Cardiac muscle cell (in vitro differentiated cells and primary cell): ENCODE results near the gene TCF12. TPM values are rescaled to one million over a fixed set of nuclear protein-coding genes. Genes with fewer than 3 reads are reported as not detected.
A peak's percentile ranks its signal among the peaks of the same experiment; 100 is the strongest.

Experiments used
- DNase-seq, 2 donors: peaks; one replicate each; pipeline versions ENCODE4 v3.0.0 to v3.0.0-alpha.2; 2010 to 2017; ENCODE audit warnings: low read depth in 1 of 2, low spot score in 1 of 2
- H3K27ac ChIP-seq: fragments of 200-600 bp; sonication (generic); 2 replicates; pipeline ENCODE4 v1.5.1; 2016
- H3K27me3 ChIP-seq: fragments of 200-600 bp; sonication (generic); 2 replicates; pipeline ENCODE4 v1.6.0; 2016; ENCODE audit warnings: control low read depth
- H3K36me3 ChIP-seq: fragments of 200-600 bp; sonication (generic); 2 replicates; pipeline ENCODE4 v1.5.1; 2016; ENCODE audit warnings: control low read depth
- H3K4me1 ChIP-seq: fragments of 200-600 bp; sonication (generic); 2 replicates; pipeline ENCODE4 v1.8.1; 2017; ENCODE audit warnings: low read depth, mild to moderate bottlenecking, mixed run types
- H3K4me3 ChIP-seq: fragments of 200-600 bp; sonication (generic); 2 replicates; pipeline ENCODE4 v1.5.1; 2016; ENCODE audit warnings: mild to moderate bottlenecking
- H3K9me3 ChIP-seq: fragments of 200-600 bp; sonication (generic); 2 replicates; pipeline ENCODE4 v1.5.1; 2017; ENCODE audit warnings: low read depth, mild to moderate bottlenecking, control low read depth
- polyA plus RNA-seq: library from polyadenylated mRNA; unstranded; fragments of >200 nt; fragmentation: Nextera tagmentation; extraction: Ambion mirVana; gene quantifications from 2 replicates; pipeline ENCODE4 v1.2.1, GENCODE V29; 2016
- total RNA-seq: library from RNA; depleted of rRNA; stranded (reverse); fragments of >200 nt; gene quantifications from 2 replicates; pipeline ENCODE4 v1.2.3, GENCODE V29; 2016
- TF ChIP-seq, protein P1 (sequence below): IDR thresholded peaks from 2 replicates; pipeline ENCODE4 v1.5.1; 2012; ENCODE audit warnings: low read depth, mild to moderate bottlenecking, low read length

Gene TCF12
- total and polyA plus RNA-seq, 2 experiments from 2014 or later, result 42.6 to 137 TPM

DNA sequence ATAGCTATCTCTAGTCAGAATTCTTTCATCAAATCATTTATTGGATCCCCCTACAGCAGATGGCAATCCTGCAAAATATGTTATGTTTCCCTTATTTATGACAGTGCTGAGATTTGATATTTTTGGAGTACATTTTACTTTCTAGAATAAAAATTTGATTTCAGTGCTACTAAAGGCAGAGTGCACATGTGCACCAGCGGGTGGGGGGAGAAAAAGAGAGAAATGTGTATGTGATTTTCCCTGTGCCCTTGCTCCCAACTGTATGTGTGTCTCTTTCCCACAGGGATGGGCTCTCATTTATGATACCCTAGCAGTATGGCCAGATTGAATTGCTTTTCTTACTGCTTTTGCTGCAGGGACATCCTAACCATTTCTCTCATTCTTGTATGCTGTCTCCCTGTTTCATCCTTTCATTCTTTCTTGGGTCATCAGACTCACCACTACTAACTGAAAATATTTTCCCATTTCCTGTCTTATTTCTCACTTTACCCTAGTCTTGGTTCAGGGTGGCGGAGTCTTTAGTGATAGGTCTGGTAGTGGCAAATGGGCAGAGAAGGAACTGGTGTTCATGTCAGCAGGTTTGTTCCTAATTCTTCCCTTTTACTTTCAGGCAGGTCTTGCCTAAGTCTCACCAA lies 140.7 kb downstream of the TCF12 start:
- Histone ChIP-seq H3K27ac (peak overlapping the region; percentile 15), H3K27me3 (no peaks in the 10 kb centered on the region), H3K4me1 (peaks cover 12% of the 10 kb centered on the region), H3K9me3 (no peaks in the 10 kb centered on the region), H3K36me3 (no peaks in the 10 kb centered on the region), H3K4me3 (no peak overlapping the region)
- no peak for DNase-seq
- TF ChIP-seq, protein P1, sequence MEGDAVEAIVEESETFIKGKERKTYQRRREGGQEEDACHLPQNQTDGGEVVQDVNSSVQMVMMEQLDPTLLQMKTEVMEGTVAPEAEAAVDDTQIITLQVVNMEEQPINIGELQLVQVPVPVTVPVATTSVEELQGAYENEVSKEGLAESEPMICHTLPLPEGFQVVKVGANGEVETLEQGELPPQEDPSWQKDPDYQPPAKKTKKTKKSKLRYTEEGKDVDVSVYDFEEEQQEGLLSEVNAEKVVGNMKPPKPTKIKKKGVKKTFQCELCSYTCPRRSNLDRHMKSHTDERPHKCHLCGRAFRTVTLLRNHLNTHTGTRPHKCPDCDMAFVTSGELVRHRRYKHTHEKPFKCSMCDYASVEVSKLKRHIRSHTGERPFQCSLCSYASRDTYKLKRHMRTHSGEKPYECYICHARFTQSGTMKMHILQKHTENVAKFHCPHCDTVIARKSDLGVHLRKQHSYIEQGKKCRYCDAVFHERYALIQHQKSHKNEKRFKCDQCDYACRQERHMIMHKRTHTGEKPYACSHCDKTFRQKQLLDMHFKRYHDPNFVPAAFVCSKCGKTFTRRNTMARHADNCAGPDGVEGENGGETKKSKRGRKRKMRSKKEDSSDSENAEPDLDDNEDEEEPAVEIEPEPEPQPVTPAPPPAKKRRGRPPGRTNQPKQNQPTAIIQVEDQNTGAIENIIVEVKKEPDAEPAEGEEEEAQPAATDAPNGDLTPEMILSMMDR, result no peak

GRCh38 chr15:57060799-57061198 lies 142.4 kb downstream of the TCF12 start:
- Histone ChIP-seq H3K36me3 (no peaks in the 10 kb centered on the region), H3K9me3 (no peaks in the 10 kb centered on the region), H3K4me3 (no peak overlapping the region), H3K27ac (no peak overlapping the region), H3K27me3 (no peaks in the 10 kb centered on the region), H3K4me1 (peaks cover 12% of the 10 kb centered on the region)
- peak in 1 of 2 donors; percentile 52 for DNase-seq
- TF ChIP-seq, protein P1, result no peak

DNA sequence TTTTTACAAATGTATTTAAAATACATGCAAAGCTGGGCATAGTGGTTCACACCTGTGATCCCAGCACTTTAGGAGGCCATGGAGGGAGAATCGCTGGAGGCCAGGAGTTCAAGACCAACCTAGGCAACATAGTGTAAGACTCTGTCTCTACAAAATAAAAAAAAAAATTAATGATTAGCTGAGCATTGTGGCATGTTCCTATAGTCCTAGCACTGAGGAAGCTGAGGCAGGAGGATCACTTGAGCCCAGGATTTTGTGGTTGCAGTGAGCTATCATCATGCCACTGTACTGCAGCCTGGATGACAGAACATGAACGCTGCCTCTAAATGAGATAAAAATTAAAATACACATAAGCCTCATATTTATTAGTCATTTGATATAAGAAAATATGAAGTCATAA lies 142.8 kb downstream of the TCF12 start:
- Histone ChIP-seq H3K9me3 (no peaks in the 10 kb centered on the region), H3K36me3 (no peaks in the 10 kb centered on the region), H3K27ac (no peak overlapping the region), H3K4me3 (no peak overlapping the region), H3K27me3 (no peaks in the 10 kb centered on the region), H3K4me1 (peaks cover 12% of the 10 kb centered on the region)
- DNase-seq, result no peak
- TF ChIP-seq, protein P1, result no peak

DNA sequence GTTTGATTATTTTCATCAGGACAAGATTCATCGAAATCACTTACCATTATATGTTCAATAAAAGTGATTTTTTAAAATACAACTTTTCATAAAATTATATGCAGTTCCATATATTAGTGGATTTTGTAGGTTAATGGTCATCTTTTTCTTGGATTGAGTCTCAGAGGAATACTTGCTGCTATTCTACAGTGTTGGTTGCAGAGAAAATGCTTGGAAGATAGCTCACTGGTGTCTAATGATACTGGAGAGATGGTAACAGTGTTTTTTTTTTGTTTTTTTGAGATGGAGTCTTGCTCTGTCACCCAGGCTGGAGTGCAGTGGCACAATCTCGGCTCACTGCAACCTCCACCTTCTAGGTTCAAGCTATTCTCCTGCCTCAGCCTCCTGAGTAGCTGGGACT lies 143.3 kb downstream of the TCF12 start:
- Histone ChIP-seq H3K27me3 (no peaks in the 10 kb centered on the region), H3K4me1 (peaks cover 12% of the 10 kb centered on the region), H3K27ac (no peak overlapping the region), H3K36me3 (no peaks in the 10 kb centered on the region), H3K9me3 (no peaks in the 10 kb centered on the region), H3K4me3 (no peak overlapping the region)
- no peak for DNase-seq
- TF ChIP-seq, protein P1, result no peak

- Histone ChIP-seq H3K27me3 (no peaks in the 10 kb centered on the region), H3K4me3 (no peak overlapping the region), H3K27ac (no peak overlapping the region), H3K4me1 (no peaks in the 10 kb centered on the region), H3K9me3 (no peaks in the 10 kb centered on the region), H3K36me3 (no peaks in the 10 kb centered on the region)
- TF ChIP-seq, protein P1, result no peak
- no peak for DNase-seq
Observed at GRCh38 chr15:57064033-57064432, 145.6 kb downstream of the TCF12 start.

- Histone ChIP-seq H3K27me3 (no peaks in the 10 kb centered on the region), H3K36me3 (no peaks in the 10 kb centered on the region), H3K4me1 (peaks cover 23% of the 10 kb centered on the region), H3K9me3 (no peaks in the 10 kb centered on the region), H3K4me3 (no peak overlapping the region), H3K27ac (no peak overlapping the region)
- DNase-seq, result no peak
- TF ChIP-seq, protein P1, result no peak
Observed at GRCh38 chr15:57069423-57069822, 151.0 kb downstream of the TCF12 start.
